Ecto neural progenitor cell (in vitro differentiated cells): ENCODE data around the gene ST6GALNAC6.

Source experiments
- DNase-seq: peaks from one replicate; pipeline ENCODE4 v3.0.0-alpha.2; 2018; ENCODE audit warnings: low spot score

ST6GALNAC6 gene

DNA sequence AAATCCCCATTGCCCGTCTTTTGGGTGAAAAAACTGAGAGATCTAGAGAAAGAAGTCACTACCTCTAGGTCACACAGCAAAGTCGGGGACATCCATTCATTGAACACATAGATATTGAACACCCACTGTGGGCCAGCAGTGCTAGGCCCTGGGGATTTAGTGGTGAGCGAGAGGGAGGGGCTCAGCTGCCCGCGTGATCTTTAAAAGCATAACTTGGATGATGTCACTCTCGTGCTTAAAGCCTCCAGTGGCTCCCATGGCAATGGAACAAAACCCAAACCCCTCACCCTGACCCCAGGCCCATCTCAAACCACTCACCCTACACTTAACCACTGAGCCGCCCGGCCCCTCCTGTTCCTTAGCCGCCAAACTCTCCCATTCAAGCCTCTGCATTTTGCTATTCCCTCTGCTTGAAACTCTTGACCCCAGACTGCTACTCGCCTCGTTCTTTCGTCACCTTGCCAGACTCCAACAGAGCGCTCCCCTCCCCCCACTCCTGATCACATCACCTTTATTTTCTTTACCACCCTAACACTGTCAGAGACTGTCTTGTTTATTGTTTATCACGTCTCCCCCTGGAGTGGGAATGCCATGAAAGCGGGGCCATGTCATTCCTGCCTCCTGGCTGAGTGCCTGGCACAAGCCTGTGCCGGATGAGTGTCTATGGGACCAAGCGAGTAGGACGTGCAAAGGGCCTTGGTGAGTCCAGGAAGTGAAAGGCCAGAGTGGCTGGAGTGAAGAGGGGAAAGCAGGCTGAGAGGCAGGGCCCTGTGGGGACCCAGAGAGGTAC lies 31.9 kb upstream of the ST6GALNAC6 start:
- DNase-seq: no peak

DNA sequence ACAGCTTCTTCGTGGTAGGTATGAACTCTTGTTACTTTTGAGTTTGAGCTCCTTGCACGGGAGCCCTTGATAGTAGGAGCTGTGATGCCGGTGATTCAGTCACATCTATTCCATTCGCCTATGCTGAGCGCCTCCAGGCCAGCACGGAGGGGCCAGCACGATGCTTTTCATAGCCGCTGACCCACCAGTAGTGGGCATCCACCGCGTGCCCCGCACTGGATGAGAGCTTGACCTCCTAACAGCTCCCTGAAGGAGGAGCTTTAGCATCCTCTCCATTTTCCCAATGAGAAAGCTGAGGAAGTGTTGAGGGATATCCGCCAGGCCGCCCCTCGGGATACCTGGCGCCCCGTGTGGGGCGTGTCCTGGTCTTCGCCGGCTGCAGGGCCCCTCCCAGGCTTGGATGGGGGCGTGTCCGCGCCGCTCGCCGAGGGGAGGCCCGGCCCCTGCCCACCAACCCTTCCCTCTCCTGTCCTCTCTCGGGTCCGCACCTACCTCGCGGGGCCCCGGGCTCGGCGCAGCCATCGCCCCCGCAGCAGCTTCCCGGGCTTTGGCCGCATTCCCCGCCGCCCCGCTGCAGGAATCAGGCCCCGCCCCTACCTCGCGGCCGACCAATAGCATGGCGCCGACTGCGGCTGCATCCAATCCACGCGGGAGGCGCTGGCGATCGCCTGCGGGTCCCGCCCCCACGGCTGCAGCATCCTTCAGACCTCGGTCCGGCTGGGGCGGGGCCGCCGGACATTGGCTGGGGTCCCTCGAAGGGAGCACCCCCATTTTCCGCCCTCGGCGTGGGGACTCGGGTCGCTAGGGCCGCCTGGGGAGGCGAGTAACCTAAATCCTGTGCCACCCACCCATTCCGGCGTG lies 31.1 kb upstream of the ST6GALNAC6 start, which contains the start of gene PIP5KL1:
Gene PIP5KL1 (minus strand): TSS at position 547 of the 861 bp plus-strand sequence. CDS start 25 bp downstream, at position 522.
- DNase-seq: peak; percentile 94

DNA sequence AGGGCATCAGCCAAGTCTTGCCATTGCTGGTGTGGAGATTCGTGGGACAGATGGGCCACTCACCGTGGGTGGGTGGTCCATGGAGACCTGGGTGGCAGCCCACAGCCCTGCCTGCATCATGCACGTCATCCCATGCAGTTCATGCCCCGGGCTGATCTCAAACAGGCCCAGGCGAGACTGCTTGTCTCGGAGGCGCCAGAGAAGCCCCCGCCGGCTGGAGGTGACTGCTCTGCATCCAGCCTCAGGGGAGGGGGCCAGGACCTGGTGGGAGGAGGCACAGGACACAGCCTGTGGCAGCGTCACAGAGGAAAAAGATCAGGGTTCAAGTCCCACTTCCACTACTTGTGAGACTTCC lies 30.2 kb upstream of the ST6GALNAC6 start:
- no peak for DNase-seq

DNA sequence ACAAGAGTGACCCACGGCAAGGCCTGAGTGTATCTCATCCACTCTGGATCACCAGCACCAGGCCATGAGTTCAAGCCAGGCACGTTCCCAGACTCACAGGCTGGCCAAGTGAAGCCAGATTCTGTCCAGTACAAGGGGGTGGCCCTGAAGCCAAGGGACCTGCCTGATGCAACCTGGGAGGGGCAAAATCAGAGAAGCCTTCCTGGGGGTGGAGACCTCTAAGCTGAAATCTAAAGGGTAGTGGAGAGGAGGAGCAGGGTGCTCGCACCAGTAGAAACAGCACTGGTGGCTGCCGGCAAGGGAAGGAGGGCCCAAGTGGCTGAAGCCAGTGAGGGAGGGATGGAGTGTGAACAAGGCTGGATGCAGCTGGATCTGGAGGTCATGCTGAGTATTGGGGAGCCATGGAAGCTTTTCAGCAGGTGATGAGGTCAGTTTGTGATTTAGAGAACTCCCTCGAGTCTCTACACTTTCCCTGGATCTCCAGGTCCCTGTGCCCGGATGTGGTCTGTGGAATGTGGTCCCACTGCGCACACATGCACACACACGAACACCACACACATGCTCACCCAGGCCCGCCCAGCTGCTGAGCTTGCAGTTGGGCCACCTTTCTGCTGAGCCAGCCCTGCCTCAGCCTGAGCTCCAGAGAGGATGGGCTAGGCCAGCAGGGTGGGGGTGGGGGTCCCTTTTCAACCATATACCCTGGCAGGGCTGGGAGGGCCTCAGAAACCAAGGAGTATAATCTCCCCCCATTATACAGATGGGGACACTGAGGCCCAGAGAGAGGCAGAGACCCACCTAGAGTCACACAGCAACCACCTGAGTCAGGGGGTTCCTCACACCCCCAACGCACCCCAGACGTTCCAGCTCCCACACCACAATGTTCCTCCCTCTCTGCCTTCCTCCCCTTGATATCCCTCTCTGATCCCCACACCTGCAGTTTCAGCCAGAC lies 29.5 kb upstream of the ST6GALNAC6 start:
- no peak for DNase-seq

DNA sequence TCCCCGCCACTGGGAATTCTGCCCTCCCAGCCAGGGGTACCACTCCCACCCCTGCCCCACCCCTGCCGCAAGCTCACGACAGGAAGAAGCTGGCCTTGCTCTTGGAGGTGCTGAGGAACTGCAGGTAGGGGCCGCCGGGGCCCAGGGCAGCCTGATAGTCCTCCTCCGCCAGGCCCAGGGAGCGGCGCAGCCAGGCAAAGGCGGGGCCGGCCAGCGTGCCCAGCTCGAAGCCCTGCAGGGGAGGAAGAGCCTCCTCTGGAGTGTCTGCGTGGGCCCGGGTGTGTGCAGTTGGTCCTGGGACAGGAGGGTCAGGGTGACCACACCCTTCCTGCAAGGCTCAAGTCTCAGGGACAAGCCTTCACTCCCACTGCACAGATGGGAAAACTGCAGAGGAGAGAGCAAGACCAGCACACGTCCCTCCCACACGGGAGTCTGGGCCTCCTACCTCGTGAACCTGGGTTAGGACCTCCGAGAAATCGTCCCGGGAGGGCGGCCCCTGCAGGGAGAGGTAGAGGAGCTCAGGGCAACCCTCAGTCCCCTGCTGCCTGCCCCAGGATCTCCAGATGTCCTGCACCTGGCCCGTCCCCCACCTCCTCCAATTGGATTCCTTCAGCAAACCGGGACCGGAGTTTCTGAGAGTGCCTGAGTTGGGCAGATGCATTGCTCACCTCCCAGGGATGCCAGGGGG lies 28.7 kb upstream of the ST6GALNAC6 start:
- DNase-seq: peak; percentile 73

DNA sequence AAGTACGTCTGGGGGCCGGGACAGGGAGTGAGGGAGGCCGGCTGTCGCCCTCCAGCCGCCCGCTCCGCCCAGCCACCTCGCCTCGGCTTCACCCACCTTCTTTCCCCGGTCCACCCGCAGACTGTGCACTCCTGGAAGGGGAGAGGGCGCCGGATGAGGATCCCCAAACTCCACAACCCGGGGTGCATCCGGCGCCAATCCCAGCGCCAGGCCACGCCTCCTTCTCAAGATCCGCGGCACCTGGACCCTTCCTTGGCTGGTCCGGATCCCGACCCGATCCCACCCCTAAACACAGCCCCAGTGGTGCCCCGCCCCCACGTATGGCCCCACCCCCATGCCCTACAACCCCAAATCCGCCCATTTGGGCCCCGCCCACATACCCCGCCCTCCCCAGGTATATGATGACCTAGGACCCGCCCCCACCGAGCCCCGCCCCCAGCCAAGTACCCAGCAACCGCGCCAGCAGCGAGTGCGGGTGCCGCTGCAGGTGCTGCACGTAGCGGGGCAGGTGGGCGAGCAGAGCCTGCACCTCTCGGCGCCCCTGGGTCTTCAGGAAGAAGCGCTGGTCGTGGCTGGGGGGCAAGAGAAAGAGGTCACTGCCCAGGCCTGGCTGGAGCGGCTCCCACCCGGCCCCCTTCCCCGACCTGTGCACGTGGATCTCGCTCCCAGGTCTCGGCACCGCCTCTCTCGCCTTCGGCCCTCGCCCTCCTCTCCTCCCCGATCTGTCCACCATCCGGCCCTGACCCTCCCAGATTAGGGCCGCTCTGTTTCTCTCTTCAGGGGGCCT lies 28.0 kb upstream of the ST6GALNAC6 start:
- peak; percentile 70 for DNase-seq

DNA sequence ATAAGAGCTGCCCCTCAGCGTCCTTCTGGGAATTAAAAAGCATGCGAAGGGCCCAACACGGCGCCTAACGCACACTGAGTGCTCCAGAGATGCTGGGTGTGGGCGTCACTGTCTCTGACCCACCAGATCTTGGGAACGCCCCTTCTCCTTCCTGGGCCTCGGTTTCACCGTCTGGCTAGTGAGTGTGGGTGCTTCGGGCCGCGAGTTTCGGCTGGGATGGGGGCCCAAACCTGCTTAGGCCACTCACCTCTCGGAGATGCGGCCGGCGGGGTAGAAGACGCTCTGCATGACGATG lies 27.4 kb upstream of the ST6GALNAC6 start:
- DNase-seq: no peak

DNA sequence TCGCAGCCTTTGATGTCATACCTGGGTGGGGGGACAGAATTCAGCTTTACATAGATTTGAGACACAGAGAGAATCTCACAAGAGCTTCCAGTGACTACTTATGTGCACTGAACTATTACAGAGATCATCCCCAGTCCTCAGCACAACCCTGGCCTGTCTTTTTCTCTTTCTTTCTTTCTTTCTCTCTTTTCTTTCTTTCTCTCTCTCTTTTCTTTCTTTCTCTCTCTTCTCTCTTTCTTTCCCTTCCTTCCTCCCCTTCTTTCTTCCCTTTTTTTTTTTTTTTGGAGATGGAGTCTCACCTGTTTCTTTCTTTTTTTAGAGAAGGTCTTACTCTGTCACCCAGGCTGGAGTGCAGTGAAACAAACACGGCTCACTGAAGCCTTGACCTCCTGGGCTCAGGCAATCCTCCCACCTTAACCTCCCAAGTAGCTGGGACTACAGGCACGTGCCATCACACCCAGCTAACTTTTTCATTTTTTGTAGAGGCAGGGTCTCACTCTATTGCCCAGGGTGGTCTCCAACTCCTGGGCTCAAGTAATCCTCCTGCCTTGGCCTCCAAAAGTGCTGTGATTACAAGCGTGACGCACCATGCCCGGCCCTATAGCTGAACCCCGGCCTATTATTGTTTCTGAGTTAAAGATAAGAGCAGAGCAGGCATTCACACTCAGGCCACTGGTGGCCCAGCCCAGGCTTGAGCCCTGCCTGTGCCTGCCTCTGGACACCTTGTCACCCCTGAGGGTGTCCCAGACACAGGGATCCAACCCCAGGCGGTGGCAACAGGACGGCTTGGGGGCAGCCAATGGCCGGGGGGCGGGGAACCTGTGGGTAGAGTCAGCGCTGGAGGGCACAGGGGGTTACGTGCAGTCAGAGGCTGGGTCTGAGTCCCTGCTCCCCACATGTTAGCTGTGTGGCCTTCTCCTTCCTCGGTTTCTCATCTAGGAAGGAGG lies 26.8 kb upstream of the ST6GALNAC6 start:
- no peak for DNase-seq

DNA sequence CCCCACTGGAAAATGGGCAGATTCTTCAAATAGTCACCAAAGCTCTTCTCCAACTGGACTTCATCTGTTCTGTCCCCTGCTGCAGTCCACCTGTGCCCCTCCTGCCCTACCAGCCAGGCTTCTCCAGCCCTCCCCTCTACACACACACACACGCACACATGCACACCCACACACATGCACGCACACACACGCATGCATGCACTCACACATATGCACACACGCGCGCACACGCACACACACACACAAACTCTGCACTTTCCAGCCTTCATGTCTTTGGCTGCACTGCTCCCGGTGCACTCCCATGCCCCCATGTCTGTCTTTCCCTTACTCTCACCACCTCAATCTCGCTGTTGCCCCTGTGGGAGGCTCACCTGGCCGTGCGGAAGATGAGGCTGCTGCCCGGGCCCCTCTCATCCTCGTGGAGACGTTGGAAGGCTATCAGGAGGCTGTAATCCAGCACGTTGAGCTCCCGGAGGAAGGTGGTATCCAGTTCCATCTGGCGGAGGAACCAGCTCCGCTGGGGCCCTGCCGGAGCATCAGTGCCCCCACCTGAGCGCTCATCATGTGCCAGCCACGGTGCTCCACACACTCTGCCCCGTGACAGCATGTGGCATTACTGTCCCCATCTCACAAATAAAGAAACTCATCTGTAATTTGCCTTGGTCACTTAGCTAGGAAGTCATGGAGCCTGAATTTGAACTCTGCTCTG lies 25.5 kb upstream of the ST6GALNAC6 start:
- DNase-seq: no peak

DNA sequence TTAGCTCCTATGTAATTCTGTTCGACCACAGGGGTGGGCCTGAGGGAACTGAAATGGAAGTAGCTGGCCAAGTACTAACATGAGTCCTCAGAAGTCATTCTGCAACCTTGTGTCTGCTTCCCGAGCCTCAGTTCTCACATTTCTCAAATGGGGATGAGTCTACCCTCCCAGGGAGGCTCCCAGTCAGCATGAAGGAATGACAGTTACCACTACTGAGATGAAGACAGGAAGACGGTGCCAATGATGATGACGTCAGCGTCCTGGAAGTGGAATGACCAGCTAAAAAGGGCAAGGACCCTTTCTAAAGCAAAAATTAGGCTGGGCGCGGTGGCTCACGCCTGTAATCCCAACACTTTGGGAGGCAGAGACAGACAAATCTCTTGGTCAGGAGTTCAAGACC lies 24.4 kb upstream of the ST6GALNAC6 start:
- DNase-seq: no peak

DNA sequence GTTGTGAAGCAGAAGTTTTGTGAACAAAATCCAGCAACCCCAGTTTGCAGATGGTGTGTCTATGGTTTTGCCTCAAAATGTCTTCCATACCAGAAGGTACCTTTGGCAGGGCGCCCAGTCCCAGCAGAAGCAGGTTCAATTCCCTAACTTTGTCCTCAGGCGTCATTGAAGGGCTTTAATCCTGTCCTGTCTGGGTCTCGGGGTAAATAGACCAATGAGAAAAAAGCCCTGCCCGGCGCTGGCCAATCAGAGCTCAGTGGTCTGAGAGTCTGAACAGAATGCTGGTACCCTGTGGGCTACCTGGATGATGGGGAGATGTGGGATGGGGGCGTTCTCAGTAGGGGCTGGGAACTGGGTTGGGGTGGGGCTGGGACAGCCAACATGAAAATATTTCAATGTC lies 23.6 kb upstream of the ST6GALNAC6 start:
- DNase-seq: no peak

DNA sequence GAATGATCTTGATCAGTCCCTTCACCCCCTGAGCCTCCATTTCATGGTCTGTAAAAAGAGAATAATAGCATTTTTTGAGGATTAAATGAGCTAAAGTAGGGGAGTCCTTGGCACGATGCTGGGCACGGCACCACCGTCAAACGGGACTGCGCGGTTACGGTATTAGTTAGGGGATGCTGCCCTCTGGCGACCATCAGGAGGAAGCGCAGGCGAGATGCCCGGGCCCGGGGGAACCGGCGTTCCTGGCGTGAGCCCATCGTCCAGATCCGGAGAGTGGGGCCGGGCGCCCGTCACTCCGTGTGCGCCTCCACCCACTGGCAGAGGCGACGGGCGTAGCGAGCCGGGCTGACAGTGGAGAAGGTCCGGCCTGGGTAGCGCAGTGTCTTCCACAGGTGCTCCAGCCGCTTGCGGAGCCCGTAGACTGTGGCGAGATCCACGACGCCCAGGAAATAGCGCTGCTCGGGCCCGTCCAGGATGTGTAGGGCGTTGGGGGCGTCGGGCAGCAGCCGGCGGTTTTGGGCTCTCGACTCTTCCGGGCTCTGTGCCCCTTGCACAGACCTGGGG lies 22.2 kb upstream of the ST6GALNAC6 start:
- DNase-seq: peak; percentile 86

DNA sequence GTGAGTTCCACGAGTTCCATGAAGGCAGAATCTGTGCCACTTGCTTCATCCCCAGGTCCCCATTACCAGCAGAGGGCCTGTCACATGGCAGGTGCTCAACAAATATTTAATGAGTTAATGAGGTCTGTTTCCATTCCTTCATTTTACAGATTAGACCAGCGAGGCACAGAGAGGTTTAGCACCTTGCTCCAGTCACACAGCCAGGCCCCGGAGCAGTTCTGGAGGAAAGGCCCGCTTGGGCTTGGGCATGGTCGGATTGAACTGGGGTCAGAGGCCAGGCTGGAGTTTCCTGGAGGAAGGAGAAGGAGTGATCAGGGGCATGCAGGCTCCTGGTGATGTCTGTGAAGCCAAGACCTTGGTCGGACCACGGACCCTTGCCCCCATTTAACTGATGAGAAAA lies 21.4 kb upstream of the ST6GALNAC6 start:
- DNase-seq: no peak

DNA sequence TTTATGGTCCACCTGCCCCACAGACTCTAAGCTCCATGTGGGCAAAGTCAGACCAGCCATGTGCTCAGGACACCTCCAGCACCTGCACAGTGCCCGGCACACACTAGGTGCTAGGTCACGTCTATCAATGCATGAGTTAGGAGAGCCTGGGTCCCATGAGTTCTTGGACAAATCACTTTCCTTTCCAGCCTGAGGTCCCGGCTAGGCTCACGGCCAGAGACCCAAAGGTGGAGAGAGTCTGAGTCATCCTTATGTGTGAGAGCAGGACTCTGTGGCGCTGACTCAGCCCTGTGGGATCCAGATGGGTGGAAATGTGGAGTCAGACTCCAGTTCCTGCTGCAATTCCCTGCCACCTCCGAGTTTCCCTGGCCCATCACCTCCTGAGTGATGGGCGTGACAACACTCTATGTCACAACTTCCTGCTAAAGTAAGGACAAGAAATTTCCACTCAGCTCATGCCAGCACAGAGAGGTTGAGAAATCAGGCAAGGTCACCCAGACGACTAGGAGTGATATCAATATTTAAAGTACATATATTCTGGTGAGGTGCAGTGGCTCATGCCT lies 19.9 kb upstream of the ST6GALNAC6 start:
- no peak for DNase-seq

DNA sequence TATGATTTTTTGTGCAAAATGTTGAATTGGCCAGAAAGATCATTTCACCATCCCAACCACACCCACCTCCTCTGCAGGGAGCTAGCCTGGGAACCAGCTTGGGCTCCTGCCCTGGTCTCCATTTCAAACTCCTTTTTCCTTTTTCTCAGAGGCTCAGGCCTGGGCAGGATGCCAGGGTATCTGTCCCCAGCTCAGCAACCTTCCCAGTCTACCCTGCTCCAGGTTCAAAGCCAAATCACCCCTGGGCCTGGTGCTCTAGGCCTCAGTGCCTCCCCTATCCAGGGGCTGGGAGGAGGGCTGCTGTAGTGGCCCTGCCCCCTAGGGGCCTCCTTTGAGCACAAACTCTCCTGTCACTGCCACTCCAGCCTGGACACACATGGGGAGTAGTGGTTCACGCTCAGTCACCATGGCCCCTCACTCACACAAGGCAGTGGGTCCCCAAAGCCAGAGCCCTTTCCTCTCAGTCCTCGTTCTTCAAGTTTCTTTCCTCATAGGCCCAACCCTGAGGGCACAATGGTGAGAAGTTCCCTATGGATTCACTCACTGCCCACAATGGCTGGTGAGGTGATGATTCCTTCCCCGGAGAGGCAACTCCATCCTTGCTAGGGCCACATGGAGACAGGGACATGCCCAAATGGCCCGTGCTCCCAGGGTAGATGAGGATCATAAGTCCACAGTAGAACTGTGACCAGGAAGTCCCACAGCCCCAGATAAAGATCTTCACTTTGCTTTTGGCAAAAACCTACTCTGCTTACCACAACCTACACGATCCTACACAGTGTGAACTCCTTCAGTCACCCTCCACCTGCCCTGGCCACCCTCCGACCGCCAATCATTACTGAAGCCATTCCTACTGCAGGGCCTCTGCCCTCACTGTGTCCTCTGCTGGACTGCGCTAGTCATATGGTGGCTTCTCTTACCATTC lies 19.0 kb upstream of the ST6GALNAC6 start:
- no peak for DNase-seq

DNA sequence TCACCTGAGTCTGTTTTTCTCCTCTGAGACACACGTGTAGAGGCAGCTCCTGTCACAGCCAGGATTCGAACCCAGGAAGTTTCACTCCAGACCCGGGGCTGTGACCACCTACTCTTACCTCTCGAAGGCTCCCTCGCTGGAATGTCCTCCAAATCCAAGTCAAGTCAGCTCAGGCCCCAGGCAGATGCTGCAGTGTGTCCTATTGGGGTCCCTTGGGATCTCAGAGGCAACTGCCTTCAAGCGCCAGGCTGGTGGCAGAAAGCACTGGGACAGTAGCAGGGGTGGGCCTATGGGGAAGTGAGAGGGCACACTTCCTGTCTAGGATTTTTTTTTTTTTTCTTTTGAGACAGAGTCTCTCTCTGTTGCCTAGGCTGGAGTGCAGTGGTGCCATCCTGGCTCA lies 18.2 kb upstream of the ST6GALNAC6 start:
- no peak for DNase-seq
